ENCODE measurements around the gene FAR1. TPM values are rescaled to one million over a fixed set of nuclear protein-coding genes. Genes with fewer than 3 reads are reported as not detected.
"Not testable (repeated sequence)": the region's sequence is repeated elsewhere in the genome, so short reads cannot be mapped to it uniquely, and the experiment has no call there.

Gene FAR1
- total and polyA plus RNA-seq, 2 experiments from 2014 or later = 25.4 to 45.2 TPM

GRCh38 chr11:13745165-13745564, 76.7 kb downstream of the FAR1 start:
- H3K27ac ChIP-seq = no peak overlapping the region

GRCh38 chr11:13753316-13753715, 84.8 kb downstream of the FAR1 start:
- not testable (repeated sequence) for H3K4me3 ChIP-seq; H3K36me3 ChIP-seq; DNase-seq (ENCODE audit: low read depth in 1 of 2, low spot score in 1 of 2); H3K9me3 ChIP-seq (ENCODE audit: low read depth); H3K4me1 ChIP-seq (ENCODE audit: low read depth); H3K27me3 ChIP-seq; H3K27ac ChIP-seq

More at GRCh38 chr11:13745165-13745564, 76.7 kb downstream of the FAR1 start:
- no peak for DNase-seq (ENCODE audit: low read depth in 1 of 2, low spot score in 1 of 2)
- Histone ChIP-seq H3K4me1 (ENCODE audit: low read depth) (no peaks in the 10 kb centered on the region), H3K36me3 (no peaks in the 10 kb centered on the region), H3K9me3 (ENCODE audit: low read depth) (no peaks in the 10 kb centered on the region), H3K4me3 (no peak overlapping the region), H3K27me3 (no peaks in the 10 kb centered on the region)
- no peak for TF ChIP-seq CTCF (IDR thresholded peaks at IDR 0.05; ENCODE audit: low read depth, low read length)

- Histone ChIP-seq H3K27me3 (no peaks in the 10 kb centered on the region), H3K4me3 (no peak overlapping the region), H3K36me3 (no peaks in the 10 kb centered on the region), H3K4me1 (ENCODE audit: low read depth) (no peaks in the 10 kb centered on the region), H3K9me3 (ENCODE audit: low read depth) (no peaks in the 10 kb centered on the region), H3K27ac (no peak overlapping the region)
- no peak for TF ChIP-seq CTCF (IDR thresholded peaks at IDR 0.05; ENCODE audit: low read depth, low read length)
- DNase-seq (ENCODE audit: low read depth in 1 of 2, low spot score in 1 of 2) = no peak
Measured at GRCh38 chr11:13759050-13759449, 90.6 kb downstream of the FAR1 start.

GRCh38 chr11:13760115-13760514, 91.6 kb downstream of the FAR1 start:
- Histone ChIP-seq H3K4me1 (ENCODE audit: low read depth) (no peaks in the 10 kb centered on the region), H3K36me3 (no peaks in the 10 kb centered on the region), H3K9me3 (ENCODE audit: low read depth) (no peaks in the 10 kb centered on the region), H3K27me3 (no peaks in the 10 kb centered on the region), H3K4me3 (no peak overlapping the region), H3K27ac (no peak overlapping the region)
- TF ChIP-seq CTCF (IDR thresholded peaks at IDR 0.05; ENCODE audit: low read depth, low read length) = no peak
- DNase-seq (ENCODE audit: low read depth in 1 of 2, low spot score in 1 of 2) = no peak

- H3K4me1 ChIP-seq (ENCODE audit: low read depth) = no peaks in the 10 kb centered on the region
- H3K27me3 ChIP-seq = no peaks in the 10 kb centered on the region
- TF ChIP-seq CTCF (IDR thresholded peaks at IDR 0.05; ENCODE audit: low read depth, low read length) = no peak
- H3K27ac ChIP-seq = no peak overlapping the region
- no peak overlapping the region for H3K4me3 ChIP-seq
- H3K9me3 ChIP-seq (ENCODE audit: low read depth) = no peaks in the 10 kb centered on the region
- no peak for DNase-seq (ENCODE audit: low read depth in 1 of 2, low spot score in 1 of 2)
- no peaks in the 10 kb centered on the region for H3K36me3 ChIP-seq
Measured at GRCh38 chr11:13761250-13761649, 92.8 kb downstream of the FAR1 start.

GRCh38 chr11:13761716-13762115, 93.2 kb downstream of the FAR1 start:
- Histone ChIP-seq H3K4me1 (ENCODE audit: low read depth) (no peaks in the 10 kb centered on the region), H3K27me3 (no peaks in the 10 kb centered on the region), H3K27ac (no peak overlapping the region), H3K9me3 (ENCODE audit: low read depth) (no peaks in the 10 kb centered on the region), H3K4me3 (no peak overlapping the region), H3K36me3 (no peaks in the 10 kb centered on the region)
- peak in 1 of 2 donors; percentile 15 for DNase-seq (ENCODE audit: low read depth in 1 of 2, low spot score in 1 of 2)
- TF ChIP-seq CTCF (IDR thresholded peaks at IDR 0.05; ENCODE audit: low read depth, low read length) = no peak

All from cardiac muscle cell (in vitro differentiated cells and primary cell).